Liver (tissue), 3 donors: ENCODE measurements around the gene CEACAM16.

Experiments used
- CTCF ChIP-seq: fragments of 150-350 bp; IDR thresholded peaks from 2 replicates; pipeline ENCODE4 v1.5.1; 2017; ENCODE audit warnings: improper control_type of control experiment, low read depth, low read length; ENCODE audit not compliant: missing input control
- EGR1 ChIP-seq, 2 donors: IDR thresholded peaks; 2 replicates each; pipeline ENCODE4 v1.6.1; 2016 to 2018; ENCODE audit warnings: antibody characterized with exemption in 2 of 2, low read depth in 2 of 2
- GABPA ChIP-seq, 2 donors: IDR thresholded peaks in 1 of 2; conservative IDR thresholded peaks in 1 of 2; 2 replicates each; pipeline ENCODE4 v1.6.1; 2016; ENCODE audit warnings: antibody characterized with exemption in 2 of 2, mild to moderate bottlenecking in 1 of 2, moderate library complexity in 1 of 2
- donor health status: healthy.
- donor health status: healthy.

- no peak for TF ChIP-seq CTCF
- TF ChIP-seq GABPA (IDR thresholded peaks at IDR 0.05 in 1 of 2, conservative IDR thresholded peaks at IDR 0.05 in 1 of 2) = no peak
- TF ChIP-seq EGR1 (IDR thresholded peaks at IDR 0.05; ENCODE audit: low read depth in 2 of 2) = no peak
These were observed 32.1 kb downstream of the CEACAM16 start for GRCh38 chr19:44731081-44731480.
